ENCODE results near the gene RBCK1.

Gene RBCK1

GRCh38 chr20:401682-402495 is 6.2 kb upstream of the RBCK1 start:
- peak overlapping the region; percentile 6; the same call in 1 of the 2 replicates for H2AFZ ChIP-seq (ENCODE audit: low read depth, low read length)
- TF ChIP-seq EZH2 (IDR thresholded peaks at IDR 0.05; ENCODE audit: borderline replicate concordance, low read depth, low read length, severe bottlenecking) (no peak), CTCF (IDR thresholded peaks at IDR 0.05; ENCODE audit: borderline replicate concordance, extremely low read depth, low read length, poor library complexity, severe bottlenecking) (no peak)
- H3K27ac ChIP-seq (ENCODE audit: low read length): peak overlapping the region; percentile 77
- peak overlapping the region; percentile 37; the same call in 1 of the 2 replicates for H3K9ac ChIP-seq (ENCODE audit: low read depth, low read length)
- peak overlapping the region; percentile 48 for H3K4me2 ChIP-seq (ENCODE audit: insufficient read depth, low read length)
- no peaks in the 10 kb centered on the region for H4K20me1 ChIP-seq (ENCODE audit: insufficient read depth, low read length)
- peak overlapping the region in 1 of 2 experiments; percentile 19; a peak in 2 of 4 replicates for H3K4me3 ChIP-seq (ENCODE audit: low read depth in 1 of 2, low read length in 2 of 2)
- peaks cover 50% of the 10 kb centered on the region for H3K4me1 ChIP-seq (ENCODE audit: insufficient read depth, low read length)
- H3K9me3 ChIP-seq (ENCODE audit: insufficient read depth, low read length, severe bottlenecking): no peaks in the 10 kb centered on the region
- ATAC-seq (ENCODE audit: insufficient read depth, low read depth) (peak; percentile 37), DNase-seq (peak; percentile 70)
- H3K27me3 ChIP-seq (ENCODE audit: insufficient read depth, low read length, poor library complexity): no peaks in the 10 kb centered on the region
- no peaks in the 10 kb centered on the region for H3K79me2 ChIP-seq (ENCODE audit: insufficient read depth, low read length)
- peaks cover 11% of the 10 kb centered on the region for H3K36me3 ChIP-seq (ENCODE audit: insufficient read depth, low read length)

- peak overlapping the region; percentile 19; the same call in 1 of the 2 replicates for H3K4me2 ChIP-seq (ENCODE audit: insufficient read depth, low read length)
- H3K9me3 ChIP-seq (ENCODE audit: insufficient read depth, low read length, severe bottlenecking): no peaks in the 10 kb centered on the region
- peak overlapping the region; percentile 37; the same call in 1 of the 2 replicates for H3K9ac ChIP-seq (ENCODE audit: low read depth, low read length)
- H3K27me3 ChIP-seq (ENCODE audit: insufficient read depth, low read length, poor library complexity): no peaks in the 10 kb centered on the region
- peak overlapping the region; percentile 77 for H3K27ac ChIP-seq (ENCODE audit: low read length)
- DNase-seq (peak; percentile 88), ATAC-seq (ENCODE audit: insufficient read depth, low read depth) (peak; percentile 76)
- H4K20me1 ChIP-seq (ENCODE audit: insufficient read depth, low read length): no peaks in the 10 kb centered on the region
- no peak overlapping the region for H3K4me3 ChIP-seq (ENCODE audit: low read depth in 1 of 2, low read length in 2 of 2)
- H3K79me2 ChIP-seq (ENCODE audit: insufficient read depth, low read length): no peaks in the 10 kb centered on the region; the same call in 1 of the 2 replicates
- no peak for TF ChIP-seq CTCF (IDR thresholded peaks at IDR 0.05; ENCODE audit: borderline replicate concordance, extremely low read depth, low read length, poor library complexity, severe bottlenecking)
- TF ChIP-seq EZH2 (IDR thresholded peaks at IDR 0.05; ENCODE audit: borderline replicate concordance, low read depth, low read length, severe bottlenecking): no peak
- H3K36me3 ChIP-seq (ENCODE audit: insufficient read depth, low read length): peaks cover 5% of the 10 kb centered on the region; the same call in 1 of the 2 replicates
- no peak overlapping the region for H2AFZ ChIP-seq (ENCODE audit: low read depth, low read length)
- peaks cover 56% of the 10 kb centered on the region for H3K4me1 ChIP-seq (ENCODE audit: insufficient read depth, low read length)
Observed at GRCh38 chr20:402496-402885, 5.6 kb upstream of the RBCK1 start.

GRCh38 chr20:402898-403581 is 5.1 kb upstream of the RBCK1 start:
- H2AFZ ChIP-seq (ENCODE audit: low read depth, low read length): no peak overlapping the region
- no peaks in the 10 kb centered on the region; the same call in 1 of the 2 replicates for H3K36me3 ChIP-seq (ENCODE audit: insufficient read depth, low read length)
- no peaks in the 10 kb centered on the region; the same call in 1 of the 2 replicates for H3K79me2 ChIP-seq (ENCODE audit: insufficient read depth, low read length)
- H3K4me1 ChIP-seq (ENCODE audit: insufficient read depth, low read length): peaks cover 58% of the 10 kb centered on the region
- peak overlapping the region; percentile 34; the same call in 1 of the 2 replicates for H3K9ac ChIP-seq (ENCODE audit: low read depth, low read length)
- DNase-seq (peak; percentile 53), ATAC-seq (ENCODE audit: insufficient read depth, low read depth) (peak; percentile 4; the same call in 2 of the 3 replicates)
- peak overlapping the region; percentile 19; the same call in 1 of the 2 replicates for H3K4me2 ChIP-seq (ENCODE audit: insufficient read depth, low read length)
- H3K9me3 ChIP-seq (ENCODE audit: insufficient read depth, low read length, severe bottlenecking): no peaks in the 10 kb centered on the region
- peak overlapping the region; percentile 77 for H3K27ac ChIP-seq (ENCODE audit: low read length)
- no peaks in the 10 kb centered on the region for H4K20me1 ChIP-seq (ENCODE audit: insufficient read depth, low read length)
- H3K4me3 ChIP-seq (ENCODE audit: low read depth in 1 of 2, low read length in 2 of 2): no peak overlapping the region
- TF ChIP-seq CTCF (IDR thresholded peaks at IDR 0.05; ENCODE audit: borderline replicate concordance, extremely low read depth, low read length, poor library complexity, severe bottlenecking) (no peak), EZH2 (IDR thresholded peaks at IDR 0.05; ENCODE audit: borderline replicate concordance, low read depth, low read length, severe bottlenecking) (no peak)
- no peaks in the 10 kb centered on the region for H3K27me3 ChIP-seq (ENCODE audit: insufficient read depth, low read length, poor library complexity)

Measured in DND-41 (cell line).